Measurements from ENCODE around the gene DIP2C. TPM values are rescaled to one million over a fixed set of nuclear protein-coding genes. Genes with fewer than 3 reads are reported as not detected.
A peak's percentile ranks its signal among the peaks of the same experiment; 100 is the strongest.

Gene DIP2C
- polyA plus RNA-seq, 4 donors = 3.1 to 13.3 (median 4.7) TPM

DNA sequence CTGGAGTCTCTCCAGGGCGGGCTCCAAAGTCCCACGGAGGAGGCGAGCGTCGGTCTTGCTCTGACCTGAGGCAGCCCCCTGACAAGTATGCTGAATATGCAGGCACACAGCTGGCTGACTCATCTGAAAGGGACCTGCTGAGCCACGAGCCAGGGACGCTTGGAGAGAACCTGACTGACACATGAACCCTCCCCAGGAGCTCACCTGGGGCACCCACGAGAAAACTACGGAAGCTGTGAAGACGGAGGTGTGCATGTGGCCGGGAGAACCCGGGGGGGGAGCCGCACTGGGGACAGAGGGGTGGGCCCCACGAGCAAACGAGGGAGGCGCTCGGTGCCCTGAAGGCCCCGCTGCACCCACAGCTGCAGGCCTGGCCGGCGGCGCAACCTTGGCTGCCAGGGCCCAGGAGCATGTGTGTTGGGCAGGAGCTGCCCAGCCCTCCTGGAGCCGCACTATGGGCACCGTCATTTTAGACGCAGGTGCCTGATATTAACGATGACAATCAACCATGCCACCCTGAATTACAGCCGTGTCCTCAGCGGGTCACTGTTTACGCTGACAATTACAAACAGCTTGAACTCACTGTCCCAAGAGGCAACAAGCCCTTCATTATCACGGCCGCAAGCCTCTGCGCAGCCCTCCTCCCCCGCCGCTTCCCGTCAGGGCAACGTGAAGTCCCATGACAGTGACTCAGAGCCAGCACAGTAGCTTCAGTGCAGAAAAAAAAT lies 64.7 kb downstream of the DIP2C start:
- WGBS, 3 donors = 61 to 81% (median 73%) methylated on average over 35 of the region's 35 CpGs
- Histone ChIP-seq H3K36me3 (ENCODE audit: control insufficient read depth in 3 of 3, insufficient read depth in 2 of 3, low read depth in 1 of 3, low read length in 3 of 3) (peaks cover 0 to 30% (median 0%) of the 10 kb centered on the region in 3 donors), H3K4me1 (ENCODE audit: control insufficient read depth in 3 of 3, insufficient read depth in 2 of 3, low read depth in 1 of 3, low read length in 2 of 3) (peaks cover 0 to 11% (median 0%) of the 10 kb centered on the region in 3 donors), H3K4me3 (ENCODE audit: low read depth in 1 of 3, low read length in 3 of 3) (no peak overlapping the region), H3K9me3 (ENCODE audit: control insufficient read depth in 2 of 2, insufficient read depth in 1 of 2, low read depth in 1 of 2, low read length in 1 of 2) (no peaks in the 10 kb centered on the region), H3K27me3 (ENCODE audit: control insufficient read depth in 3 of 3, insufficient read depth in 3 of 3, low read length in 3 of 3) (no peaks in the 10 kb centered on the region), H3K27ac (ENCODE audit: low read depth in 1 of 3, low read length in 2 of 3) (peak overlapping the region in 2 of 3 donors; percentile 34 to 81)
- DNase-seq (peak in 1 of 2 donors; percentile 33), FAIRE-seq (no peak)

DNA sequence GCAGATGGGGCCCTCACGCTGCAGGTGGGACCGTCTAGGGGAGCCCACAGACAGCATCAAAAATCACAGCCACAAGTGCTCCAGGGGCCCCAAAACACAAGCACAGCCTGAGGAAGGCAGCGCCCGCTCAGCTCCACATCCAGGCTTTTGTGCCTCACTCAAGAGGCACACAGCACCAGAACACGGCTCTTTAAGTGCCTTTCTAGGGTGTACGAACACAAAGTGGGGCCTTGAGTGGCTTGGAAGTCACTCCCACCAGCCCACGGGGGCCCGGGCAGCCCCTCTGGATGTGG lies 65.2 kb downstream of the DIP2C start:
- DNase-seq (no peak), FAIRE-seq (no peak)
- Histone ChIP-seq H3K9me3 (ENCODE audit: control insufficient read depth in 2 of 2, insufficient read depth in 1 of 2, low read depth in 1 of 2, low read length in 1 of 2) (no peaks in the 10 kb centered on the region), H3K36me3 (ENCODE audit: control insufficient read depth in 3 of 3, insufficient read depth in 2 of 3, low read depth in 1 of 3, low read length in 3 of 3) (peaks cover 0 to 25% (median 0%) of the 10 kb centered on the region in 3 donors), H3K4me1 (ENCODE audit: control insufficient read depth in 3 of 3, insufficient read depth in 2 of 3, low read depth in 1 of 3, low read length in 2 of 3) (peaks cover 0 to 11% (median 0%) of the 10 kb centered on the region in 3 donors), H3K27ac (ENCODE audit: low read depth in 1 of 3, low read length in 2 of 3) (peak overlapping the region in 1 of 3 donors; percentile 81), H3K4me3 (ENCODE audit: low read depth in 1 of 3, low read length in 3 of 3) (no peak overlapping the region), H3K27me3 (ENCODE audit: control insufficient read depth in 3 of 3, insufficient read depth in 3 of 3, low read length in 3 of 3) (no peaks in the 10 kb centered on the region)
- WGBS, 3 donors = 70 to 81% (median 71%) methylated on average over 8 of the region's 8 CpGs

DNA sequence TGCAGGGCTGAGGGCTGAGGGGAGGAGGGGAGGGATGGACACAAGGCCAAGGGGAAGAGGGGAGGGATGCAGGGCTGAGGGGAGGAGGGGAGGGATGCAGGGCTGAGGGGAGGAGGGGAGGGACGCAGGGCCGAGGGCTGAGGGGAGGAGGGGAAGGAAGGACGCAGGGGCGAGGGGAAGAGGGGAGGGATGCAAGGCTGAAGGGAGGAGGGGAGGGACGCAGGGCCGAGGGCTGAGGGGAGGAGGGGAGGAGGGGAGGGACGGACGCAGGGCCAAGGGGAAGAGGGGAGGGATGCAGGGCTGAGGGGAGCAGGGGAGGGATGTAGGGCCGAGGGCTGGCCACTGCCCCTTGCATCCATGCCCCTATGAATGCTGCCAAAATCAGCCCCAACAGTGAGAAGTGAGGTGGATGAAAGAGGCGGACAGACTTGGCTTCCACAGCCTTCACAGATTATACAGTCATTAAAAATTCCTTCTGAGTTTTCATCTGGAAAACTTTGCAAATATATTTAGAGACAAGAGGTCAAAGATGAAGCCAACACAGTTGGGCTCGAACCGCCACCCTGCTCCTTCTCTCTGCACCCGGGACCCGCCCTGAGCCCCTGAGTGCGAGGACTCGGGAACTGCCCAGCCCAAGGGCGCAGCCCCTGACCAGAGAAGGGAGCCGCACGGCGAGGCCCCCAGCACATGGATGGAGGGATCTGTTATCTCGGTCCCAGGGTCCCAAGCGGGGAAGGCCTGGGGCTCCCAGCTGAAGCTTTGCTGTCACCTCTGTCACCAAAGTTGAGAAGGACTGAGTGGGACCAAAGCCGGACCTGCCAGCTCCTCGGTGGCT lies 65.8 kb downstream of the DIP2C start:
- Histone ChIP-seq H3K4me1 (ENCODE audit: control insufficient read depth in 3 of 3, insufficient read depth in 2 of 3, low read depth in 1 of 3, low read length in 2 of 3) (peaks cover 0 to 11% (median 0%) of the 10 kb centered on the region in 3 donors), H3K4me3 (ENCODE audit: low read depth in 1 of 3, low read length in 3 of 3) (no peak overlapping the region), H3K36me3 (ENCODE audit: control insufficient read depth in 3 of 3, insufficient read depth in 2 of 3, low read depth in 1 of 3, low read length in 3 of 3) (peaks cover 0 to 23% (median 0%) of the 10 kb centered on the region in 3 donors), H3K9me3 (ENCODE audit: control insufficient read depth in 2 of 2, insufficient read depth in 1 of 2, low read depth in 1 of 2, low read length in 1 of 2) (no peaks in the 10 kb centered on the region), H3K27me3 (ENCODE audit: control insufficient read depth in 3 of 3, insufficient read depth in 3 of 3, low read length in 3 of 3) (no peaks in the 10 kb centered on the region), H3K27ac (ENCODE audit: low read depth in 1 of 3, low read length in 2 of 3) (peak overlapping the region in 1 of 3 donors; percentile 6)
- FAIRE-seq (no peak), DNase-seq (no peak)
- 71 to 80% (median 78%) methylated on average over 20 to 24 of the region's 24 CpGs for WGBS, 3 donors

DNA sequence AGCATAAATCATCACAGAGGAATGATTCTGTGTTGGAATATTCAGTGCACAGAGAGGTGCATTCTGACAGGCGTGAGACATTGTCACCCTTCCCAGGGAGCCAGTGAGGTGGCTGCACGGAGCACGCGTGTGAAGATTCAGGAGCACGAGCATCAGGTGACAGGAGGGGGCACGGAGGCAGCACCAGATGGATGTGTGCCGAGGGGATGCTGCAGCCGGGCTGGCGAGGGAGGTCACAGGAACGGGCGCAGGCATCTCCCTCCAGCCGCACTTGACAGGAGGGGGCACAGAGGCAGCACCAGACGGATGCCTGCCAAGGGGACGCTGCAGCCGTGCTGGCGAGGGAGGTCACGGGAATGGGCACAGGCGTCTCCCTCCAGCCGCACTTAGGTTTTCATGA lies 66.5 kb downstream of the DIP2C start:
- peaks cover 0 to 11% (median 0%) of the 10 kb centered on the region in 3 donors for H3K4me1 ChIP-seq (ENCODE audit: control insufficient read depth in 3 of 3, insufficient read depth in 2 of 3, low read depth in 1 of 3, low read length in 2 of 3)
- 87 to 96% (median 94%) methylated on average over 19 of the region's 19 CpGs for WGBS, 3 donors

DNA sequence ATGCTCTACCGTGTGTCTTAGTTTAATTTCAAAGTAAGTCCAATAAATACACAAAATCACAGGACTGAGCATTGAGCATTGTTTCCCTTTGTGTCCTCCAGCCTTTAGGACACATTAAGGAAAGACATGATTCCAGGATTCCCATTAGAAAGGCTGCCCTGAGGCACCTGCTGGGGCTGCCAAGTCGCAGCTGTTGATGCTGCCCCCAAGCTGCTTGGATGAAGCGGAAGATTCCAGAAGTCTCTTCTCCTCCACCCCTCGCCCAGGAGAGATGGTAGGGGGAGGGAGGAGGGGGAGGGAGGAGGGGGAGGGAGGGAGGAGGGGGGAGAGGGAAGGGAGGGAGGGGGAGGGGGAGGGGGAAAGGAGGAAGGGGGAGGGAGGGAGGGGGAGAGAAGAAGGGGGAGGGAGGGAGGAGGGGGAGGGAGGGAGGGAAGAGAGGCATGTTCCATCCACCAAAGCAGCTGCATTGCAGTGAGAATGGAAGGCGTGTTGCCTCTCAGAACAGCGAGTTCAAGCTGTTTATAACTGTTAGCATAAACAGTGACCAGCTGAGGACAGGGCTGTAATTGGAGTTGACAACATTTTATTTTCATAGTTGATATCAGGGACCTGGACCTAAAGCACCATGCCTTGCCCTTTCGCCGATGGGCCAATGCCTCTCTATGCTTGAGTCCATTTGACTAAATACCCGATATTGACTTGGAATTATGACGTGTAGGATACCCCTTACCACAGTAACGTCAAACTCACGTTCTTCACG lies 67.3 kb downstream of the DIP2C start:
- no peaks in the 10 kb centered on the region for H3K27me3 ChIP-seq (ENCODE audit: control insufficient read depth in 3 of 3, insufficient read depth in 3 of 3, low read length in 3 of 3)
- H3K4me1 ChIP-seq (ENCODE audit: control insufficient read depth in 3 of 3, insufficient read depth in 2 of 3, low read depth in 1 of 3, low read length in 2 of 3) = peaks cover 0 to 11% (median 0%) of the 10 kb centered on the region in 3 donors
- WGBS, 3 donors = 70 to 87% (median 86%) methylated on average over 12 to 13 of the region's 13 CpGs
- H3K9me3 ChIP-seq (ENCODE audit: control insufficient read depth in 2 of 2, insufficient read depth in 1 of 2, low read depth in 1 of 2, low read length in 1 of 2) = no peaks in the 10 kb centered on the region
- FAIRE-seq (no peak), DNase-seq (no peak)
- H3K4me3 ChIP-seq (ENCODE audit: low read depth in 1 of 3, low read length in 3 of 3) = no peak overlapping the region
- H3K27ac ChIP-seq (ENCODE audit: low read depth in 1 of 3, low read length in 2 of 3) = peak overlapping the region in 1 of 3 donors; percentile 45
- H3K36me3 ChIP-seq (ENCODE audit: control insufficient read depth in 3 of 3, insufficient read depth in 2 of 3, low read depth in 1 of 3, low read length in 3 of 3) = peaks cover 0 to 16% (median 0%) of the 10 kb centered on the region in 3 donors

More for the DNA sequence above, 66.5 kb downstream of the DIP2C start:
- Histone ChIP-seq H3K4me3 (ENCODE audit: low read depth in 1 of 3, low read length in 3 of 3) (no peak overlapping the region), H3K27ac (ENCODE audit: low read depth in 1 of 3, low read length in 2 of 3) (no peak overlapping the region), H3K36me3 (ENCODE audit: control insufficient read depth in 3 of 3, insufficient read depth in 2 of 3, low read depth in 1 of 3, low read length in 3 of 3) (peaks cover 0 to 23% (median 0%) of the 10 kb centered on the region in 3 donors), H3K9me3 (ENCODE audit: control insufficient read depth in 2 of 2, insufficient read depth in 1 of 2, low read depth in 1 of 2, low read length in 1 of 2) (no peaks in the 10 kb centered on the region), H3K27me3 (ENCODE audit: control insufficient read depth in 3 of 3, insufficient read depth in 3 of 3, low read length in 3 of 3) (no peaks in the 10 kb centered on the region)
- no peak for FAIRE-seq
- DNase-seq = no peak

DNA sequence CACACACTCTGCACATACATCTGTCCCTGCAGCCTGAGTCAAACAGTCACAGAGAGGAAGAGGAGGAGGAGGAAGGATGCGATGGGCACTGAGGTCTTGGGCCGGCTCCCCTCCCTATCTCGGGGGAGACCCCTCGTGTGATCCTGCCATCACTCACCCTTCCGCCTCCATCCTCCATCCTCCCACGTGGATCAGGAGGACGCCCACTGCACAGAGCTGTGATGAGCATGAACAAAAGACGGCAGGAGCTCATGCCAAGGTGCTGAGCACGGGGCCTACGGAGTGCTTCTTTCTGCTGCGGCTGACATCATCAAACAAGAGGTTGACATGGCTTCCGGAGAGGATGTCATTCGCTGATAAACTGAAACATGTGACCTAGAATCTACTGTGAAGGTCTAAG lies 68.0 kb downstream of the DIP2C start:
- Histone ChIP-seq H3K27ac (ENCODE audit: low read depth in 1 of 3, low read length in 2 of 3) (no peak overlapping the region), H3K27me3 (ENCODE audit: control insufficient read depth in 3 of 3, insufficient read depth in 3 of 3, low read length in 3 of 3) (no peaks in the 10 kb centered on the region), H3K4me3 (ENCODE audit: low read depth in 1 of 3, low read length in 3 of 3) (no peak overlapping the region), H3K4me1 (ENCODE audit: control insufficient read depth in 3 of 3, insufficient read depth in 2 of 3, low read depth in 1 of 3, low read length in 2 of 3) (peaks cover 0 to 11% (median 0%) of the 10 kb centered on the region in 3 donors), H3K9me3 (ENCODE audit: control insufficient read depth in 2 of 2, insufficient read depth in 1 of 2, low read depth in 1 of 2, low read length in 1 of 2) (no peaks in the 10 kb centered on the region), H3K36me3 (ENCODE audit: control insufficient read depth in 3 of 3, insufficient read depth in 2 of 3, low read depth in 1 of 3, low read length in 3 of 3) (peaks cover 0 to 13% (median 0%) of the 10 kb centered on the region in 3 donors)
- DNase-seq (no peak), FAIRE-seq (no peak)
- 84 to 85% (median 84%) methylated on average over 13 of the region's 13 CpGs for WGBS, 3 donors

DNA sequence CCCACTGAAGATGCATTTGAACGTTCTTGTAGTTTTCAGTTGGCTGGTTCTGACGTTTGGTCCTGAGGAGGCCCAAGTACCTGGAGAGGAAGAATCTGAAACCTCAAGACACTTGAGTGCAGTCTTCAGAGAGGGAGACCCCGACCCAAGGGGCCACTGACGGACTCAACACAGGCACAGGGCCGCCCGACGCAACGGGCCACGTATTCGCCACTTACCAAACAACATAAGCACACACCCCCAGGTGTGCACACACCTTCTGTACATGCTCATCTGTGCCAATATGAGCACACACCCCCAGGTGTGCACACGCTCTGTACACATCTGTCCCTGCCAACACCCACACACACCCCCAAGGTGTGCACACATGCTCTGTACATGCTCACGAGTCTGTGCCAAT lies 68.5 kb downstream of the DIP2C start:
- no peak for DNase-seq
- Histone ChIP-seq H3K9me3 (ENCODE audit: control insufficient read depth in 2 of 2, insufficient read depth in 1 of 2, low read depth in 1 of 2, low read length in 1 of 2) (no peaks in the 10 kb centered on the region), H3K4me3 (ENCODE audit: low read depth in 1 of 3, low read length in 3 of 3) (no peak overlapping the region), H3K36me3 (ENCODE audit: control insufficient read depth in 3 of 3, insufficient read depth in 2 of 3, low read depth in 1 of 3, low read length in 3 of 3) (peaks cover 0 to 11% (median 0%) of the 10 kb centered on the region in 3 donors), H3K27me3 (ENCODE audit: control insufficient read depth in 3 of 3, insufficient read depth in 3 of 3, low read length in 3 of 3) (no peaks in the 10 kb centered on the region), H3K4me1 (ENCODE audit: control insufficient read depth in 3 of 3, insufficient read depth in 2 of 3, low read depth in 1 of 3, low read length in 2 of 3) (peaks cover 0 to 11% (median 0%) of the 10 kb centered on the region in 3 donors), H3K27ac (ENCODE audit: low read depth in 1 of 3, low read length in 2 of 3) (no peak overlapping the region)
- WGBS, 3 donors = 87 to 89% (median 88%) methylated on average over 12 of the region's 12 CpGs
- FAIRE-seq = no peak

DNA sequence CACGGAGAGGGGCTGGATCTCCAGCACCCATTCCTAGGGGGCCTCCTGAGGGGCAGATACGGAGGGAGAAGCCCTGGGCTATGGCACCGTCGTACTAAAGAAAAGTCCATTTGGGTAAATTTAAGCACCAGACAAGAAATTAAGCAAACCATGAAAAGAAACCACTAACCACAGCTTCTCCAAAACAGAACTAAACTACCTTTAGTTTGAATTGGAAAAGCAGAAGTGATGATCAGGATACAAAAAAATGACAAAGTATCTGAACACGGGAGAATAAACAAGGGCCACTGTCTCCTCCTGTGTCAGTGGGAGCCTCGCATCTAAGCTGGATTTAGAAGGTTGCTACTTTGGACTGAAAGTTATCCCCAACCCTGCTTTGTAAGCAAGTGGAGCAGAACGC lies 69.1 kb downstream of the DIP2C start:
- no peaks in the 10 kb centered on the region for H3K9me3 ChIP-seq (ENCODE audit: control insufficient read depth in 2 of 2, insufficient read depth in 1 of 2, low read depth in 1 of 2, low read length in 1 of 2)
- no peak overlapping the region for H3K4me3 ChIP-seq (ENCODE audit: low read depth in 1 of 3, low read length in 3 of 3)
- WGBS, 3 donors = 73 to 85% (median 73%) methylated on average over 7 of the region's 7 CpGs
- no peaks in the 10 kb centered on the region for H3K27me3 ChIP-seq (ENCODE audit: control insufficient read depth in 3 of 3, insufficient read depth in 3 of 3, low read length in 3 of 3)
- H3K36me3 ChIP-seq (ENCODE audit: control insufficient read depth in 3 of 3, insufficient read depth in 2 of 3, low read depth in 1 of 3, low read length in 3 of 3) = peaks cover 0 to 10% (median 0%) of the 10 kb centered on the region in 3 donors
- no peak for FAIRE-seq
- no peak overlapping the region for H3K27ac ChIP-seq (ENCODE audit: low read depth in 1 of 3, low read length in 2 of 3)
- no peak for DNase-seq
- peaks cover 0 to 11% (median 0%) of the 10 kb centered on the region in 3 donors for H3K4me1 ChIP-seq (ENCODE audit: control insufficient read depth in 3 of 3, insufficient read depth in 2 of 3, low read depth in 1 of 3, low read length in 2 of 3)

All from small intestine (tissue), 7 donors.